ENCODE data around the gene CBR3.
"Not testable (repeated sequence)": the region's sequence is repeated elsewhere in the genome, so short reads cannot be mapped to it uniquely, and the experiment has no call there.

The CBR3 gene

DNA sequence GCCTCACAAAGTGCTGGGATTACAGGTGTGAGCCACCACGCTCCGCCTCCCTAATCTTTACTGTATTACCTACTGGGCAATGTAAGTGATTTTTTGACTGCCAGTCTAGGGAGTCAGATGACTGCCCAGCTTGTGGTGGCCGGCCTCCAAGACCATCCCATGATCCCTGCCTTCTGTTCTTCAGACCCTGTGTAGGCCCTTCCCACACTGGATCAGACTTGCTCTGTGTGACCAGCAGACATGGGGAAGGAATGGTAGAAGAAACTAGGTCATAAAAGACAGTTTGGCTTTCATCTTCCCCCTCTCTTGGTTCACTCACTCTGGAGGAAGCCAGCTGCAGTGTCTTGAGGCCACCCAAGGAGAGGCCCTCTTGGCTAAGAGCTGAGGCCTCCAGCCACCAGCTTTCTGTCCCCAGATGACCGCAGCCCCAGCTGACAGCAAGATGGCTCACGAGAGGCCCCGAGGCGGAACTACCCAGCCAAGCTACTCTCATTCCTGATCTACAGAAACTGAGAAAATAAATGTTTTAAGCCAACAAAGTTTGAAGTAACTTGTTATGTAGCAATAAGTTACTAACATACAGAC is 14.5 kb upstream of the CBR3 start:
- peak; percentile 9 to 24 for DNase-seq

DNA sequence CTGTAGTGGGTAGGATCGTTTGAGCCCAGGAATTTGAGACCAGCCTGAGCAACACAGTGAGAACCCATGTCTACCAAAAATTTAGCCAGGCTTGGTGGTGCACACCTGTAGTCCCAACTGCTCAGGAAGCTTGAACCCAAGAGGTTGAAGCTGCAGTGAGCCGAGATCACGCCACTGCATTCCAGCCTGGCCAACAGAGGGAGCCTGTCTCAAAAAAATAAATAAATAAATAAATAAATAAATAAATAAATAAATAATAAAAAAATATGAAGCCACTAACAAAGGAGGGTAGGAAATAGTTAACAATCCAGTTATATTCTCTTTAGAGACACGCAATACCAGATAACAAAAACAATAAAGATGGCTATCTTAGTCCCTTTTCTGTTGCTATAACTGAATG is 11.9 kb upstream of the CBR3 start:
- DNase-seq: no peak

DNA sequence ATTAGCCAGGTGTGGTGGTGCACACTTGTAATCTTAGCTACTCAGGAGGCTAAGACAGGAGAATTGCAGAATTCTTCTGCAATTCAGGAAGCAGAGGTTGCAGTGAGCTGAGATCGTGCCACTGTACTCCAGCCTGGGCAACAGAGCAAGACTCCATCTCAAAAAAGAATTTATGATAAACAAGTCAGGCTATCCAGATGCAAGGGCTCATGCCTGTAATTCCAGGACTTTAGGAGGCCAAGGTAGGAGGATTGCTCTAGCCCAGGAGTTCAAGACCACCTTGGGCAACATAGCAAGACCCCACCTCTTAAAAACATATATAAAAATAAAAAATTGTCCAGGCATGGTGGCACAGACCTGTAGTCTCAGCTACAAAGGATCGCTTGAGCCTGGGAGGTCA is 10.5 kb upstream of the CBR3 start:
- no peak for DNase-seq

DNA sequence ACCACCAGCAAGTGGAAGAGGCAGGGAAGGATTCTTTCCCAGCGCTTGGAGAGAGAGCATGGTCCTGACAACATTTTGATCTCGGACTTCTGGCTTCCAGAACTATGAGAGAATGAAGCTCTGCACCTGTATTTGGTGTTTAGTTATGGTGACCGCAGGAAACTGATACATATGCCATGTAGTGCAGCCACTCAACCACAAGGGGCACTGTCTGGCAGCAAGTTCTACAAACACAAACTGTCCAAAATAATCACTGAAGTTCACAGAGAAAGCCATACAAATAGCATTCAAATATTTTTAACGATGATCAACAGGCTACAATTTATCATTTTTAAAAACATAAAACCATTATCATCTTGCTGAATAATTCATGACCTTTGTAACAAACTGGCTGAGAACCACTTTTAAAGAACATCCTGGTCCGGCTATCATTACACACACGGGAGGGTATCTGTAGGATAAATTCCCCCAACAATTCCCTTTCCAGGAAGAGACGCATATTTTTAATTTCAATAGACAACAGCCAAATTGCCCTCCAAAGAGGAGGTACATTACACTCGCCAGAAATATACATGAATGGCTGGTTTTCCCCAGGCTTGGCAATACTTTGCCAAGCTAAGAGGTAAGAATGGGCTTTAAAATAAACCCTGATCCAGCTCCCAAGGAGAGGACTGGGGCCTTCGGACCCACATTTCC is 9.2 kb upstream of the CBR3 start:
- peak; percentile 29 to 62 for DNase-seq

DNA sequence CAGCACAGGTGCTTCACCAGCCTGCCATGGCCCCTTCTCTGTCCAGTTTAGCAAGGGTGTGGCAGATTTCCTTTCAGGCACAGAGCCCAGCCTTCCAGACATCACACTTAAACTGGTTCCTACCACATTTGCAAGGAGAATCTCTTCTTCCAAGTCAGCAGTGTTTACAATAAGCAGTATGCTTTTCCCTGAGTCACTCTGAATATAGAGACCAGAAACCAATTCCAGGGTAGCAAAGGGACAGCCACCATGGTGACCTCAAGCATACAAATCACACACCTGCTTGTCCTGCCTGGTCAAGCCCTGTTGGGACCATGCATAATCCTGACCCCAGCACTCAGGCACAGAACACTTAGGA is 8.7 kb upstream of the CBR3 start:
- no peak for DNase-seq

DNA sequence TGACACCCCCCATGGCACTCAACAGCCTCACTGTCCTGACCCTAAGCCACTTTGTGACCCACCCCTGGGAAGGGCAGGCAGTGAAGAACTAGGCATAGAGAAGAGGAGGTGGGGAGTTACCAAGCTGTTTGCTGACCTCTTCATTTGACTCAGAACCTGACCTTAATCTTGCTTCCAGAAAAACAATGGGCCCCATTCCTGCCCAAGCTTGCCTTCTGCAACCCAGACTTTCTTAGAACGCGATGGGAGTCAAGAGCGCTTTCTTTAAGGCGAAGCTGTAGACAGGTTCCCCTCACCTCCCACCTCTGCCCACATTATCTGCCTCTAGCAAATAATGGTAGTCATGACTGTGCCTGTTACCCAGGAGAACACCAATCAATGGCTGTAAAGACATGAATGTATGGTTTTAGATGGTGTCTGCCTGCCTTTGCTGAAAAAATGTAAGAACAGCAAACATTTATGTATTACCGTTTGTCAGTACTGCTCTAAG is 8.2 kb upstream of the CBR3 start:
- DNase-seq: no peak

DNA sequence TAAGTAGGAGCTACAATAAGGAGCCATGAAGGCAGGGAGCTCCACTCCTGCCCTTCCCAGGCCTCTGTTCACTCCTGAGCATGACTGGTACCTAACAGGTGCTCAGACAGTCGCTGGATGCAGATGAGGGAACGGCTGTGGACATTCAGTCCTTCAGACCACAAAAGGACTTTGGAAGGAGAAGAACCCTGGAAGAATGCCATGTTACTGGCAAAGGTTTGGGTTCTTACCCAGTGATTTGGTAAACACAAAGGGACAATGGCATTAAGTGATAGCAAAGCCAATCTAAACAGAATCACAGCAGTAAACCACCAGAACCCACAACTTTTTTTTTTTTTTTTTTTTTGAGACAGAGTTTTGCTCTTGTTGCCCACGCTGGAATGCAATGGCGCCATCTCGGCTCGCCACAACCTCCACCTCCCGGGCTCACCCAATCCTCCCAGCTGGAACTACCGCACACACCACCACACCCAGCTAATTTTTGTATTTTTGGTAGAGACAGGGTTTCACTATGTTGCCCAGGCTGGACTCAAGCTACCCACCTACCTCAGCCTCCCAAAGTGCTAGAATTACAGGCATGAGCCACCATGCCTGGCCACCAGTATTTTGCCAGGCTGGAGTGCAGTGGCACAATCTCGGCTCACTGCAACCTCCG is 7.5 kb upstream of the CBR3 start:
- no peak for DNase-seq

DNA sequence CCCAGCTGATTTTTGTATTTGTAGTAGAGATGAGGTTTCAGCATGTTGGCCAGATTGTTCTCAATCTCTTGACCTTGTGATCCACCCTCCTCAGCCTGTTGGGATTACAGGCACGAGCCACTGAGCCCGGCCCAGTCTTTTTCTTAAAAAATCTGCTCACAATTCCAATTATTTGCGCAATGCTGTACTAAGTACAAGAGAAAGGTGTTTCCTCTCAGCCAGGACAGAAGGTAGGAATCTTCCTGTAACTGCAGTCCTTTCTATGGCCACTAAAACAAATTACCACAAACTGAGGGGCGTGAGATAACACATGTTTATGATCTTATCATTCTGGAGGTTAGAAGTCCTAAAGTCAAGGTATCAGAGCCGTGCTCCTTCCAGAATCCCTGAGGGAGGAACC is 6.9 kb upstream of the CBR3 start:
- no peak for DNase-seq

DNA sequence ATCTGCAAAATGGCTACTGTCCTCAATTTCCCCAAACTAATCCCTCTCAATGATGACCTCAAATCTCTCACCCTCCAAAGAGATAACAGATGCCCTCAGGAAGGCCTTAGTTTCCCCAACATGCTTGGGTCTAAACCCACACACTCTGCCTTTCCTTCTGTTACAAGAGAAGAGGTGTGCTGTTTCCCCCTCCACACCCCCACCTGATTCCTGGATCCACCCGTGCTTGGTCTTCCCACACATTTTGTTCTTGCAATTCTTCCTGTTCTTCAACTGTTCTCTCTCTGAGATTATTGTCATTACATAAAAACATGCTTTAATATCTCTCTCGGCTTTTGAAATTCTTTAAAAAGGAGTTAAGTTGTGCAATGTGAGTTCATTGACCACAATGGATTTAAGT is 5.7 kb upstream of the CBR3 start:
- peak in 1 of 2 donors; percentile 26 for DNase-seq

DNA sequence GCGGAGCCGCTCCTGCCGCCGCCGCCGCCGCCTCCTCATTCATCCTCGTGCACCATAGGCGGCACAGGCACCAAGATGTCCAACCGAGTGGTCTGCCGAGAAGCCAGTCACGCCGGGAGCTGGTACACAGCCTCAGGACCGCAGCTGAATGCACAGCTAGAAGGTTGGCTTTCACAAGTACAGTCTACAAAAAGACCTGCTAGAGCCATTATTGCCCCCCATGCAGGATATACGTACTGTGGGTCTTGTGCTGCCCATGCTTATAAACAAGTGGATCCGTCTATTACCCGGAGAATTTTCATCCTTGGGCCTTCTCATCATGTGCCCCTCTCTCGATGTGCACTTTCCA is 4.5 kb upstream of the CBR3 start:
- not testable (repeated sequence) for DNase-seq

DNA sequence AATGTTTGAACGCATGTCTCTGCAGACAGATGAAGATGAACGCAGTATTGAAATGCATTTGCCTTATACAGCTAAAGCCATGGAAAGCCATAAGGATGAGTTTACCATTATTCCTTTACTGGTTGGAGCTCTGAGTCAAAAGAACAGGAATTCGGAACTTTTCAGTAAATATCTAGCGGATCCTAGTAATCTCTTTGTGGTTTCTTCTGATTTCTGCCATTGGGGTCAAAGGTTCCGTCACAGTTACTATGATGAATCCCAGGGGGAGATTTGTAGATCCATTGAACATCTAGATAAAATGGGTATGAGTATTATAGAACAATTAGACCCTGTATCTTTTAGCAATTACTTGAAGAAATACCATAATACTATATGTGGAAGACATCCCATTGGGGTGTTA is 4.0 kb upstream of the CBR3 start:
- not testable (repeated sequence) for DNase-seq

DNA sequence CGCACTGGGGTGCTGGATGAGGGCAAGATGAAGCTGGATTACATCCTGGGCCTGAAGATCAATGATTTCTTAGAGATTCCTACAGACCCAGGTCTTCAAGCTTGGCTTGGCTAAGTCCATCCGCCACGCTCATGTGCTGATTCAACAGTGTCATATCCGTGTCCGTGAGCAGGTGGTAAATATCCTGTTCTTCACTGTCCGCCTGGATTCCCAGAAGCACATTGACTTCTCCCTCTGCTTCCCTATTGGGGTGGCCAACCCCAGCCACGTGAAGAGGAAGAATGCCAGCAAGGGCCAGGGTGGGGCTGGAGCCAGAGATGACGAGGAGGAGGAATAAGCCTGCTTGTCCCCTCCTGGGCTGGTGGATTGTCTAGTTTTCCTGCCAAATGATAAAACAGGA is 2.2 kb upstream of the CBR3 start:
- peak; percentile 51 to 54 for DNase-seq

DNA sequence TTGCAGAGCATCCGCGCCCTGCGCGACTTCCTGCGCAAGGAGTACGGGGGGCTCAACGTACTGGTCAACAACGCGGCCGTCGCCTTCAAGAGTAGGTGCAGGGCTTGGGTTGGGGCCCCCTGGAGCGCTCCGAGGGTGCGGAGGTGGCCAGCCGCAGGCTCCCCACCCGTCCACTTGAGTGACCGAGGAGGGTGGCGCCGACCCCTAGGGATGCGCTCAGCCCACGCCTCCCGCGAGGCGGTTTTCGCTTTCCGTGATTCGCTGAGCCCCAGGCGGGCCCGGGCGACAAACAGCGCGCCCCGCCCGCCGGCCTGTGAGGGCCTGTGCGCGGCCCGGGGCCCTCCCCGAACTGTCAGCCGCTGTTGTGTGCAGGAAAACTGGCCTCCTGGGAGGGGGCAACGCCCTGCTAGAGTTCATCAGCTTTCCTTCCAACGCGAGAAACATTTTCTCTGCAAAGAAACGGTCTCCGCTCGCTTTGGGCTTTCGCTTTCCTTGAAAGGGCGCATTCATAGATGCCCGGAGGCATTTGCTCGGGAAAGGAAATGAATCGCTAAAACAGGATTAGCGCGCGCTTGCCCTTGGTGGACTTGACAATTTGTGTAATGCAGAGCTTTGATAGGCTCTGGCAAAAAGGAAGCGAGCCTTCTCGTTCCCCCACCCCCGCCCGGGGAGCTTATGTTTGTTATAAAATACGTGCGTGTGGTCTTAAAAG is 668 bp downstream of the CBR3 start:
- DNase-seq: peak; percentile 78 to 81

DNA sequence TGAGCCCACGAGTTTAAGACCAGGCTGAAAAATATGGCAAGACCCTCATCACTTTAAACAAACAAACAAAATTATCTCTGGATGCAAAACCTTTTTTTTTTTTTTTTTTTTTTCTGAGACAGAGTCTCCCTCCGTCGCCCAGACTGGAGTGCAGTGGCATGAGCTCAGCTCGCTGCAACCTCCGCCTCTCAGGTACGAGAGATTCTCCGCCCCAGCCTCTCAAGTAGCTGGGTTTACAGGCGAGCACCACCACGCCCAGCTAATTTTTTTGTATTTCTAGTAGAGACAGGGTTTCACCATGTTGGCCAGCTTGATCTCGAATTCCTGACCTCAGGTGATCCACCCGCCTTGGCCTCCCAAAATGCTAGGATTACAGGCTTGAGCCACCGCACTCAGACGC is 4.9 kb downstream of the CBR3 start:
- not testable (repeated sequence) for DNase-seq

DNA sequence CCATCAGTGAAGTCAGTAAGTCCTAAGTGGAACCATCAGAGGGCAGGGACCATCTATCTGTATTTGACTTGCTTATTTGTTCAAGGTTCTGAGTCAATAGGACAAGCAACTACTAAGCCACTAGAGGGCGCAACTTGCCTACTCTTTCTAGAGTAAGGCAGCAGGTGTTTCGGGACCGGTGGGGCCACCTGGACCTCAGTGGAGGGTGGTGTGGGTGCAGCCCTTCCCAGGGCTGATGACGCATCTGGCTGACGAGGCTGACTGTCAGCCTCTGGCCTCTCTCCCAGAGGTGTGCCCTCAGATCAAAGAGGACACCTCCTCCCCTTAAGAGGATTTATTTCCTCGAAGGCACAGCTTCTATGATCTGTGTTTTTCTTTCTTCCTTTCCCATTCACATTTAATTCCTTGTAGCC is 6.6 kb downstream of the CBR3 start:
- DNase-seq: peak; percentile 84 to 88

DNA sequence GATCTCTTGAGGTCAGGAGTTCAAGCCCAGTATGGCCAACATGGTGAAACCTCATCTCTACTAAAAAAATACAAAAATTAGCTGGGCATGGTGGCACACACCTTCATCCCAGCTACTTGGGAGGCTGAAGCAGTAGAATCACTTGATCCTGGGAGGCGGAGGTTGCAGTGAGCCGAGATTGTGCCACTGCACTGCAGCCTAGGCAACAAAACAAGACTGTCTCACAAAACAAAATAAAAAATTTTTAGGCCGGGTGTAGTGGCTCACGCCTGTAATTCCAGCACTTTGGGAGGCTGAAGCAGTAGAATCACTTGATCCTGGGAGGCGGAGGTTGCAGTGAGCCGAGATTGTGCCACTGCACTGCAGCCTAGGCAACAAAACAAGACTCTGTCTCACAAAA is 9.4 kb downstream of the CBR3 start:
- not testable (repeated sequence) for DNase-seq

DNA sequence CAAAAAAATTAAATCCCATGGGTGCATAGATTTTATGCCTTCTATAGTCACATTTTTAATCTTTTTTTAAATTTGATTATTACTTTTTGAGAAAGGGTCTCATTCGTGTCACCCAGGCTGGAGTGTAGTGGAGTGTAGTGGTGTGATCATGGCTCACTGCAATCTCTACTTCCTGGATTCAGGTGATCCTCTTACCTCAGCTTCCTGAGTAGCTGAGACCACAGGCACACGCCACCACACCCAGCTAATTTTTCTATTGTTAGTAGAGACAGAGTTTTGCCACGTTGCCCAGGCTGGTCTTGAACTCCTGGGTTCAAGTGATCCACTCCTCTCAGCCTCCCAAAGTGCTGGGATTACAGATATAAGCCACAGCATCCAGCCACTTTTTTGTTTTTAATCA is 10.4 kb downstream of the CBR3 start:
- no peak for DNase-seq

DNA sequence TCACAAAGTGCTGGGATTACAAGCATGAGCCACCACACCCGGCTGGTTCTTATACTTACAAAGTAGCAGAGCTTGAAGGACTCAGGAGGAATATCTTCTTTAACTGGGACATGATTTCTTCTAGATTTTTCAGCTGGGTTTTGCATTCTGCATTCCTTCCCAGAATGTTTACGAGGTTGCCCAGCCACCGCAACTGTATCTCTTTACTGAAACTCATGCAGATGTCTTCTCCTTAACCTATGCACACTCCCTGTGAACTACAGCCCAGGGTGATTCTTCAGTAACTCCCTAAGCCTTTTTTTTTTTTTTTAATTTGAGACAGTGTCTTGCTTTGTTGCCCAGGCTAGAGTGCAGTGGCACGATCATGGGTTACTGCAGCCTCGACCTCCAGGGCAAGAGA is 13.0 kb downstream of the CBR3 start:
- DNase-seq: no peak

DNA sequence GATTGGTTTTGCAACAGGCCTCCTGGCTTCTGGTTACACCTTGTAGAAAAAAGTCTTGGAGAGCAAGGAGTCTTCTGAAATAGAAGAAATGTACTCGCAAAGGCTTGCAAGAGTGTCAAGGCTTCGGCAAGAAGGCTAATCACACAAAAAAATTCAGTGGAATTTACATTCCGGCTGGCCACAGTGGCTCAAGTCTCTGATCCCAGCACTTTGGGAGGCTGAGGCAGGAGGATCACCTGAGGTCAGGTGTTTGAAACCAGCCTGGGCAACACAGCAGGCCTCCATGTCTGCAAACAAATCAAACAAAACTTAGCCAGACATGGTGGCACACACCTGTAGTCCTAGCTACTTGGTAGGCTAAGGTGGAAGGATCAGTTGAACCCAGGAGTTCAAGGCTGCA is 14.0 kb downstream of the CBR3 start:
- DNase-seq: no peak

DNA sequence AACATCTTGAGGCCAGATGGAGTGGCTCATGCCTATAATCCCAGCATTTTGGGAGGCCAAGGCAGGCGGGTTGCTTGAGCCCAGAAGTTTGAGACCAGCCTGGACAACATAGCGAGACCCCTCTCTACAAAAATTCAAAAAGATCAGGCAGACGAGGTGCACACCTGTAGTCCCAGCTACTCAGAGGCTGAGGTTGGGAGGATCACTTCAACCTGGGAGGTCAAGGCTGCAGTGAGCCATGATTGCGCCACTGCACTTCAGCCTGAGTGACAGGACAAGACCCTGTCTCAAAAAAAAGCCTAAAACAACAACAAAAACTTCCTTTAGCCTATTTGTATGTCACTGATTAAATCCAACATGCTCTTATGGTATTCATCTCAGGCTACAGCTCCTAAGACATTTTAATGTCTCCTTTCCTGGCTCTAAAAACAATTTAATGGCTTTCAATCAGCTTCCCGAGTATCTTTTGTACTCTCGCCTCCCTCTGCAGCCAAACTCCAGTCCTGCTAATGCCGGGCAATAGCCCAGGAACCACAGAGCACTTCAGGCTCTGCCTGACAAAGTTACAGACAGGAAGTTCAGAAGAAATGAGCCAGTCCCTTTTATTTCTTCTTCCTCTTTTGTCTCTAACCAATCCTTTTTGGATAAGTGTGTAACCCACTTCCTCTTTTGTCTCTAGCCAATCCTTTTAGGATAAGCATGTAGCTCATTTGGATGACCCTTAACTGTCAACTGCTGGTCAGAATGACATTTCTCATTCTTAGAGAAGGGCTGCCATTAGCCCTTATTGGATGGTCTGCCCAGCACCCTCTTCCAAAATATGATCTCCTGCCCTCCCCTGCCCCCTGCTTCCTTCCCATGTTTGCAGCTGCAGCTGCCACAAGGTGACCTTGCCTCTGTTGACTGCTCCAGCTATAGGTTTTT is 15.2 kb downstream of the CBR3 start:
- DNase-seq: peak; percentile 87 to 97

DNA sequence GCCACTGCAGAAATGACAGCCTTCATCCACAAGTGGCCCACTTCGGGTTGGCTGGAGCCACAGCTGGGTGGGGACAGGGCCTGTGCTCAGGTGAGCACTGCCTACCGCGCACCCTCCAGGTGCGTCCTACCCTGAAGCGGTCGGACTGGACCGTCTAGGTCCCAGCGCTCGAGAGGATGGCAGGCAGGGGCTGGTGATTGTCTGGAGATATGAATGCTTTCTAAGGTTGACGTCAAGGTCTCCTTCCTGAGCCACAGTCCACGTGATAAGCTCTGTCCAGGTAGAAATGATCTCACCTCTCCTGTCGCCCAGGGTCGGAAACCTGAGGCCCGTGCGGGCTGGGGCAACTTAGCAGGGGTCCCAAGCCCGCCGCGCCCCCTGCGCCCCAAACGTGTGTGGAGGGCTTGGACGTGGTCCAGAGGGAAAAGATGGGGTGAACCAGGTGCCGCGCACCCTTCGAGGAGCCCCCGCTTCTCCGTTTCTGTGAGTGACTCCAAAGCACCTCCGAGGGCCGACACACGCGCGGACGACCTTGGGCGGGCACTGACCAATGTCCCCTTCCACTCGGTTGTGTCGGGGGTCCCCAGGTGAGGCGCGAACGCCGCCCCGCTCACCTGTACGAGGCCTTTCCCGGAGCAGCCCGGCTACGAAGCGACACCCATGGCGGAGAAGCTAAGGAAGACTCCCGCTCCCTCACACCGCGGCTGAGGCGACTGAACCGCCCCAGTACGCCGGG is 20.9 kb downstream of the CBR3 start:
- DNase-seq: no peak

DNA sequence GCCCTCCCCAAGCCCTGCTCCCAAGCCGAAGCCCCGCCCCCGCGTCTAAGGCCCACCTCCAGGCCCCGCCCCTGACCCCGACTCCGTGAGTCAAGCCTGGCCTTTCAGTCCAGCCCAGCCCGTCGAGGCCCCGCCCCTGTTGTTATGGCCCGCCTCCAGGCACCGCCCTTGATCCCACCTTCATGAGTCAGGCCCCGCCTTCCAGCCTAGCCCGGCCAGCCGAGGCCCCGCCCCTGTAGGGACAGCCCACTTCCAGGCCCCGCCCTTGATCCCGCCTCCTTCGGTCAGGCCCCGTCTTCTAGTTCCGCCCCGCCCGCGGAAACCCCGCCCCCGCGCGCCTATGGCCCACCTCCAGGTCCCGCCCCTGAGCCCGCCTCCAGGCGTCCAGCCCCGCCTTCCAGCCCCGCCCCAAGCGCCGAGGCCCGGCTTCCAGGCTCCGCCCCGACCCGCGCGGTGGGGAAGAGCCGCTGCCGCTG is 21.5 kb downstream of the CBR3 start:
- DNase-seq: peak; percentile 100
